Epithelial cell of esophagus (primary cell): Measurements from ENCODE around the gene NFIA.

ENCODE experiments used
- DNase-seq: peaks from one replicate; pipeline ENCODE4 v3.0.0; 2010; ENCODE audit warnings: low read depth
- H3K4me3 ChIP-seq: 2 replicates; pipeline ENCODE4 v1.5.1; 2011; ENCODE audit warnings: mild to moderate bottlenecking, low read length, control low read depth
- CTCF ChIP-seq: IDR thresholded peaks from 2 replicates; pipeline ENCODE4 v1.5.1; 2011; ENCODE audit warnings: low read depth, mild to moderate bottlenecking, low read length, control low read depth, inconsistent platforms; ENCODE audit not compliant: insufficient read depth; ENCODE audit errors: missing control alignments

Gene NFIA

DNA sequence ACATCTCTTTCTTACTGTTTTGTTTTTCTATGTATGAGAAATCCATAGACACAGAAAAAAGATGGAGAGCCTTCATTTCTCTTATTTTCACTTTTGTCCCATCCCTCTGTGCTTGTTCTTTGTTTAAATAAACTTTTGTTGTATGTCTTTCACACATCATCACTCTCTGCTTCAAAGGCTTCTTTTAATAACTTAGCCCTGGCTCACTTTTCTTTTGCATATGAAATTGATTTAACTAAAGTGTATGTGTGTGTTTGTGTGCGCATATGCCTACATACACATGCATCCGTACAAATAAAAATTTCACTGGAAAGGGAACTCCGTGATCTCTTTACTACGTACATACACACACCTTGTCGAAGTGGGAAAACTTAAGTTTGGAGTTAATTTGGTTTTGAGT lies 168.6 kb downstream of the NFIA start:
- H3K4me3 ChIP-seq, result no peak overlapping the region
- DNase-seq, result no peak
- no peak for TF ChIP-seq CTCF

DNA sequence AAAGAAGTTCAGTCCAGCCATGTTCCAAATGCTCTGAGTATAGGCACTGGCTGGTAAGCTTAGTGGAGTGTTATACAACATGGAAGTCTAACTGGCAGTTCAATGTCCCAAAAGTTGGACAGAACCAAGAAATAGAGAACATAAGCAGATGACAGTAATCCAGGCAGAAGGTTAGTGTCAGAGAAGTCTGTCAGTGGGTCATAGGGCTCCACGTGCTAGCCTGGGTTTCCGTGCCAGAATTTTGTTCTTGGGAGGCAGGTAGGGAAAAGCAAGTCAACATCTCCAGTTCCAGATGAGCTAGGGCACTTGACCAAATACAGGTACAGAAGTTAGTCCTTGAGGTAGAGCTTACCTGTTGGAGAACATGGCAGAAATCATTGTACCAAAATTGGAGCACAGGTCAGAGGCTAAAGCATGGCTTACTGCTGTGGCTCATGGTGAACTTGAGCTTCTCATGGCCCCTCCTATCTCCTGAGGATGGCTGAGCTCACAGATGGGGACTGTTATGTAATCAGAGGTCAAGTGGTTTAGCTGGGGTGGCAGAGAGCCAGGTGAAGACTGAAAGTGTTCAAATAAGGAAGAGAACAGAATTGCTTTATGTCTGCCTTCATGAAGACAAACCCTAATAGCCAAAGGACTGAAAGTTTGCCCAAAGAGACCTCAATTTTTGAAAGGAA lies 170.8 kb downstream of the NFIA start:
- peak; percentile 79 for DNase-seq
- TF ChIP-seq CTCF, result no peak
- no peak overlapping the region for H3K4me3 ChIP-seq

- DNase-seq, result no peak
- no peak for TF ChIP-seq CTCF
- H3K4me3 ChIP-seq, result no peak overlapping the region
Measured at GRCh38 chr1:61253912-61254633, 171.7 kb downstream of the NFIA start.

GRCh38 chr1:61254634-61255357 lies 172.4 kb downstream of the NFIA start:
- peak; percentile 58 for DNase-seq
- peak overlapping the region; percentile 26 for H3K4me3 ChIP-seq
- no peak for TF ChIP-seq CTCF

- H3K4me3 ChIP-seq, result no peak overlapping the region
- DNase-seq, result no peak
- no peak for TF ChIP-seq CTCF
Measured at GRCh38 chr1:61255358-61255703, 173.0 kb downstream of the NFIA start.

DNA sequence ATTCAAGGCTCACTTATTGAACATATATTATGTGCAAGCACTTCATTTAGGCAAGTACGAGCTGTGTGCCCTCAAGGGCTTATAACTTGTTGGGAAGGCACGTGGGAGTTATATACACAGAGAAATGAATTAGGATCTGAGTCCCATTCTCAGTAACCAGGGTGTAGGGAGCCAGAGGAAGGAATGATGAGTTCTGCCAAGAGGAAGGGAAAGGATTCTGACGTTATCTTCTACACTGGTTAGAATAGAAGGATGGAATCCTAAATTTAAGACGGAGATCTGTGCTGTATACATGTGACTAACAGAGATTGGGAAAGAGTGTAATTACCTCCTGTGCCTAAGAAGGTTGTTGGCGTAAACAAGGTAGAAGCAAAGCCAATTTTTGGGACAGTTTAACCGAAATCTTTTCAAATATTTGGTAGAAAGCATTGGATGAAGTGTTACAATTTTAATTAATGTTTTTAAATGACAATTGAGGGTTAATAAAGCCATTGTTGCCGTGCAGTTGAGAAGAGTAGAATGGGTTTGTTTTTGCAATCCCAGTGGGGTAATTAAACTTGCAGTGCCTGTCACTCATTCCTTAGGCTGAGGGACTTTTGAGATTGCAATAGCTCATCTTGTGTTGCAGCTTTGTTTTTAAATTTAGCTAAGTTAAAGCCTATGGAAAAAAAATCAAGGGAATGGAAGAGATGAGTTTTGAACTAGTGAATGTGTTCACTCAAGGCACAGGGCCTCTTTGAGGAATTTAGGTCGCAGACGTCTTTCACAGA lies 177.2 kb downstream of the NFIA start:
- TF ChIP-seq CTCF, result no peak
- no peak overlapping the region for H3K4me3 ChIP-seq
- DNase-seq, result no peak
